Caco-2 (cell line): ENCODE results near the gene ALG14. TPM values are rescaled to one million over a fixed set of nuclear protein-coding genes. Genes with fewer than 3 reads are reported as not detected.

Experiments
- BruUV-seq: library from RNA; stranded (reverse); fragments of 400-500 nt; replicated peaks from 2 replicates; lab custom pipeline; 2021; lab: Mats Ljungman, UMichigan
- CTCF ChIA-PET: fragments of 300-600 bp; sonication (Branson Sonifier 250); formaldehyde crosslinking; loops from one replicate; lab custom pipeline; 2022; ENCODE audit warnings: antibody characterized with exemption; lab: Charles Lee
- POLR2A ChIA-PET: fragments of 300-600 bp; sonication (Branson Sonifier 250); formaldehyde crosslinking; loops from one replicate; lab custom pipeline; 2022; ENCODE audit warnings: antibody characterized with exemption; lab: Charles Lee
- DNase-seq, 2 experiments: peaks; one replicate each; pipeline versions ENCODE4 v3.0.0 to v3.0.0-alpha.2; 2020 to 2022
- H3K27me3 ChIP-seq: replicated peaks from 2 replicates; pipeline ENCODE4 v1.6.0; 2011; ENCODE audit warnings: low read length; ENCODE audit not compliant: control insufficient read depth, insufficient read depth
- H3K36me3 ChIP-seq: 2 replicates; pipeline ENCODE4 v1.5.1; 2011; ENCODE audit warnings: low read length; ENCODE audit not compliant: control insufficient read depth, insufficient read depth
- H3K4me1 ChIP-seq: fragments of 250-450 bp; sonication (Bioruptor Pico); 2 replicates; pipeline ENCODE4 v1.5.1; 2020; ENCODE audit warnings: mild to moderate bottlenecking
- H3K4me3 ChIP-seq: 2 replicates; pipeline ENCODE4 v1.5.1; 2011; ENCODE audit warnings: low read depth, mild to moderate bottlenecking, control low read depth, low read length
- H3K9me3 ChIP-seq: fragments of 250-450 bp; sonication (Bioruptor Pico); 2 replicates; pipeline ENCODE4 v1.5.1; 2020; ENCODE audit warnings: mild to moderate bottlenecking, moderate library complexity
- H3K27ac Mint-ChIP-seq: one replicate; pipeline ENCODE4 v1.8.0; 2022; ENCODE audit warnings: mixed read lengths; ENCODE audit not compliant: unreplicated experiment
- H3K27me3 Mint-ChIP-seq: one replicate; pipeline ENCODE4 v1.8.0; 2022; ENCODE audit warnings: mixed read lengths; ENCODE audit not compliant: insufficient read depth, unreplicated experiment
- H3K36me3 Mint-ChIP-seq: one replicate; pipeline ENCODE4 v1.8.0; 2022; ENCODE audit warnings: mild to moderate bottlenecking, mixed read lengths; ENCODE audit not compliant: insufficient read depth, unreplicated experiment
- H3K4me1 Mint-ChIP-seq: one replicate; pipeline ENCODE4 v1.8.0; 2022; ENCODE audit warnings: low read depth, mixed read lengths; ENCODE audit not compliant: unreplicated experiment
- H3K4me3 Mint-ChIP-seq: one replicate; pipeline ENCODE4 v1.8.0; 2022; ENCODE audit warnings: mild to moderate bottlenecking, moderate library complexity, mixed read lengths; ENCODE audit not compliant: unreplicated experiment
- H3K9me3 Mint-ChIP-seq: one replicate; pipeline ENCODE4 v1.8.0; 2022; ENCODE audit warnings: mixed read lengths; ENCODE audit not compliant: unreplicated experiment
- CTCF ChIP-seq, 2 experiments: fragments of 200-600 bp in 1 of 2; IDR thresholded peaks; 1 replicate in 1 of 2; 2 replicates in 1 of 2; pipeline versions ENCODE4 v1.5.1 to v1.8.0; 2011 to 2022; ENCODE audit warnings: antibody characterized with exemption in 1 of 2, control low read depth in 1 of 2, inconsistent platforms in 1 of 2, low read depth in 1 of 2, low read length in 1 of 2, mild to moderate bottlenecking in 1 of 2, moderate library complexity in 1 of 2; ENCODE audit not compliant: insufficient read depth in 1 of 2, severe bottlenecking in 1 of 2, unreplicated experiment in 1 of 2
- intact Hi-C: fragments of 100-400 bp; cut with micrococcal nuclease; formaldehyde crosslinking; loops from one replicate; pipeline ENCODE4 v1.10.0; 2022; ENCODE audit not compliant: unreplicated experiment
- total RNA-seq: library from RNA; stranded (reverse); gene quantifications from 2 replicates; pipeline ENCODE4 v1.2.3, GENCODE V29; 2022

ALG14 gene
- total RNA-seq, 1 experiment from 2014 or later, result 4.5 TPM

- Histone ChIP-seq H3K9me3 (no peaks in the 10 kb centered on the region), H3K4me3 (no peak overlapping the region), H3K4me1 (no peaks in the 10 kb centered on the region), H3K27me3 (no peaks in the 10 kb centered on the region), H3K36me3 (no peaks in the 10 kb centered on the region)
- ChIA-PET CTCF (no interaction called here), POLR2A (no interaction called here)
- no TSS peak for BruUV-seq
- Mint-ChIP-seq H3K27ac (no peak overlapping the region), H3K4me1 (no peaks in the 10 kb centered on the region), H3K4me3 (no peak overlapping the region), H3K36me3 (no peaks in the 10 kb centered on the region), H3K27me3 (no peaks in the 10 kb centered on the region), H3K9me3 (no peaks in the 10 kb centered on the region)
- TF ChIP-seq CTCF (IDR thresholded peaks at IDR 0.05; ENCODE audit: insufficient read depth in 1 of 2, low read depth in 1 of 2, low read length in 1 of 2, severe bottlenecking in 1 of 2, unreplicated experiment in 1 of 2), result no peak
- intact Hi-C loops, result no loop called here
- DNase-seq, result no peak
Observed at GRCh38 chr1:95028954-95029353, 43.8 kb downstream of the ALG14 start.

- no peaks in the 10 kb centered on the region for H3K9me3 ChIP-seq
- POLR2A ChIA-PET, result no interaction called here
- CTCF ChIA-PET, result no interaction called here
- no peak for DNase-seq
- H3K27me3 ChIP-seq, result no peaks in the 10 kb centered on the region
- Mint-ChIP-seq H3K27ac (no peak overlapping the region), H3K4me3 (no peak overlapping the region), H3K27me3 (no peaks in the 10 kb centered on the region), H3K36me3 (no peaks in the 10 kb centered on the region), H3K4me1 (no peaks in the 10 kb centered on the region), H3K9me3 (no peaks in the 10 kb centered on the region)
- no peaks in the 10 kb centered on the region for H3K36me3 ChIP-seq
- intact Hi-C loops, result no loop called here
- H3K4me1 ChIP-seq, result no peaks in the 10 kb centered on the region
- H3K4me3 ChIP-seq, result no peak overlapping the region
- TF ChIP-seq CTCF (IDR thresholded peaks at IDR 0.05; ENCODE audit: insufficient read depth in 1 of 2, low read depth in 1 of 2, low read length in 1 of 2, severe bottlenecking in 1 of 2, unreplicated experiment in 1 of 2), result no peak
- no TSS peak for BruUV-seq
Observed at GRCh38 chr1:95027046-95027445, 45.7 kb downstream of the ALG14 start.

GRCh38 chr1:95023399-95024043 is 49.2 kb downstream of the ALG14 start:
- Mint-ChIP-seq H3K9me3 (no peaks in the 10 kb centered on the region), H3K27me3 (no peaks in the 10 kb centered on the region), H3K27ac (no peak overlapping the region), H3K4me1 (peaks cover 11% of the 10 kb centered on the region), H3K36me3 (peaks cover 7% of the 10 kb centered on the region), H3K4me3 (no peak overlapping the region)
- intact Hi-C loops, result no loop called here
- ChIA-PET CTCF (no interaction called here), POLR2A (no interaction called here)
- no peak for TF ChIP-seq CTCF (IDR thresholded peaks at IDR 0.05; ENCODE audit: insufficient read depth in 1 of 2, low read depth in 1 of 2, low read length in 1 of 2, severe bottlenecking in 1 of 2, unreplicated experiment in 1 of 2)
- Histone ChIP-seq H3K4me1 (peaks cover 14% of the 10 kb centered on the region), H3K9me3 (no peaks in the 10 kb centered on the region), H3K27me3 (no peaks in the 10 kb centered on the region), H3K36me3 (no peaks in the 10 kb centered on the region), H3K4me3 (no peak overlapping the region)
- no peak for DNase-seq
- no TSS peak for BruUV-seq
